Measurements from ENCODE around the gene DLG1.
"Not testable (repeated sequence)": the region's sequence is repeated elsewhere in the genome, so short reads cannot be mapped to it uniquely, and the experiment has no call there.

Gene DLG1

GRCh38 chr3:197211698-197212097, 86.7 kb downstream of the DLG1 start:
- not testable (repeated sequence) for DNase-seq (ENCODE audit: low read depth in 3 of 3)

- no peak for DNase-seq (ENCODE audit: low read depth in 3 of 3)
These were observed 88.8 kb downstream of the DLG1 start for GRCh38 chr3:197209366-197210260.

- no peak for DNase-seq (ENCODE audit: low read depth in 3 of 3)
These were observed 91.5 kb downstream of the DLG1 start for GRCh38 chr3:197206913-197207312.

GRCh38 chr3:197205675-197206074, 92.7 kb downstream of the DLG1 start:
- DNase-seq (ENCODE audit: low read depth in 3 of 3), result no peak

- DNase-seq (ENCODE audit: low read depth in 3 of 3), result no peak
These were observed 93.1 kb downstream of the DLG1 start for GRCh38 chr3:197205265-197205664.

GRCh38 chr3:197204736-197205135, 93.7 kb downstream of the DLG1 start:
- DNase-seq (ENCODE audit: low read depth in 3 of 3), result no peak

- DNase-seq (ENCODE audit: low read depth in 3 of 3), result no peak
These were observed 94.7 kb downstream of the DLG1 start for GRCh38 chr3:197203714-197204146.

GRCh38 chr3:197202694-197203093, 95.7 kb downstream of the DLG1 start:
- no peak for DNase-seq (ENCODE audit: low read depth in 3 of 3)

- no peak for DNase-seq (ENCODE audit: low read depth in 3 of 3)
These were observed 96.5 kb downstream of the DLG1 start for GRCh38 chr3:197201791-197202452.

- not testable (repeated sequence) for DNase-seq (ENCODE audit: low read depth in 3 of 3)
These were observed 97.6 kb downstream of the DLG1 start for GRCh38 chr3:197200856-197201255.

- DNase-seq (ENCODE audit: low read depth in 3 of 3), result no peak
These were observed 101.1 kb downstream of the DLG1 start for GRCh38 chr3:197197334-197197733.

- no peak for DNase-seq (ENCODE audit: low read depth in 3 of 3)
These were observed 102.2 kb downstream of the DLG1 start for GRCh38 chr3:197196192-197196591.

- DNase-seq (ENCODE audit: low read depth in 3 of 3), result no peak
These were observed 103.1 kb downstream of the DLG1 start for GRCh38 chr3:197195326-197195725.

GRCh38 chr3:197193759-197194158, 104.7 kb downstream of the DLG1 start:
- not testable (repeated sequence) for DNase-seq (ENCODE audit: low read depth in 3 of 3)

GRCh38 chr3:197191897-197192296, 106.5 kb downstream of the DLG1 start:
- DNase-seq (ENCODE audit: low read depth in 3 of 3), result no peak

- no peak for DNase-seq (ENCODE audit: low read depth in 3 of 3)
These were observed 108.8 kb downstream of the DLG1 start for GRCh38 chr3:197189623-197190022.

- DNase-seq (ENCODE audit: low read depth in 3 of 3), result no peak
These were observed 109.4 kb downstream of the DLG1 start for GRCh38 chr3:197188963-197189362.

GRCh38 chr3:197186887-197187588, 111.4 kb downstream of the DLG1 start:
- peak in 1 of 3 experiments; percentile 9 for DNase-seq (ENCODE audit: low read depth in 3 of 3)

- DNase-seq (ENCODE audit: low read depth in 3 of 3), result no peak
These were observed 114.8 kb downstream of the DLG1 start for GRCh38 chr3:197183582-197183981.

GRCh38 chr3:197181741-197182140, 116.7 kb downstream of the DLG1 start:
- no peak for DNase-seq (ENCODE audit: low read depth in 3 of 3)

GRCh38 chr3:197178998-197179397, 119.4 kb downstream of the DLG1 start:
- no peak for DNase-seq (ENCODE audit: low read depth in 3 of 3)

- no peak for DNase-seq (ENCODE audit: low read depth in 3 of 3)
These were observed 122.9 kb downstream of the DLG1 start for GRCh38 chr3:197175503-197175902.
